HL-60/S4 (cell line): ENCODE measurements around the gene INTS7.
"Not testable (repeated sequence)": the region's sequence is repeated elsewhere in the genome, so short reads cannot be mapped to it uniquely, and the experiment has no call there.

Experiments used
- in situ Hi-C: fragments of 300-500 bp; cut with MboI; formaldehyde crosslinking; loops from 2 replicates; pipeline ENCODE4 v1.14.3; 2022; ENCODE audit warnings: low sequenced_read_pairs

The INTS7 gene

GRCh38 chr1:211997426-211997825 is 37.9 kb downstream of the INTS7 start:
- in situ Hi-C loops, result not testable (repeated sequence)

GRCh38 chr1:211991695-211992094 is 43.7 kb downstream of the INTS7 start:
- in situ Hi-C loops, result no loop called here

GRCh38 chr1:211986628-211987254 is 48.6 kb downstream of the INTS7 start:
- in situ Hi-C loops, result no loop called here

GRCh38 chr1:211985556-211986264 is 49.6 kb downstream of the INTS7 start:
- in situ Hi-C loops, result no loop called here

- in situ Hi-C loops, result no loop called here
Measured at GRCh38 chr1:211978596-211978995, 56.8 kb downstream of the INTS7 start.

- in situ Hi-C loops, result no loop called here
Measured at GRCh38 chr1:211975152-211975941, 60.0 kb downstream of the INTS7 start.

GRCh38 chr1:211973541-211973940 is 61.8 kb downstream of the INTS7 start:
- in situ Hi-C loops, result no loop called here

GRCh38 chr1:211968200-211968834 is 67.0 kb downstream of the INTS7 start:
- in situ Hi-C loops, result no loop called here

- in situ Hi-C loops, result no loop called here
Measured at GRCh38 chr1:211967704-211968103, 67.7 kb downstream of the INTS7 start.

GRCh38 chr1:211965108-211965805 is 70.1 kb downstream of the INTS7 start:
- in situ Hi-C loops, result no loop called here

- in situ Hi-C loops, result no loop called here
Measured at GRCh38 chr1:211959680-211960079, 75.7 kb downstream of the INTS7 start.

- in situ Hi-C loops, result no loop called here
Measured at GRCh38 chr1:211959221-211959620, 76.1 kb downstream of the INTS7 start.

- in situ Hi-C loops, result not testable (repeated sequence)
Measured at GRCh38 chr1:211954028-211954427, 81.3 kb downstream of the INTS7 start.

GRCh38 chr1:211953543-211953942 is 81.8 kb downstream of the INTS7 start:
- in situ Hi-C loops, result not testable (repeated sequence)

- in situ Hi-C loops, result no loop called here
Measured at GRCh38 chr1:211952299-211952698, 83.1 kb downstream of the INTS7 start.

GRCh38 chr1:211951856-211952255 is 83.5 kb downstream of the INTS7 start:
- in situ Hi-C loops, result no loop called here

GRCh38 chr1:211948377-211948776 is 87.0 kb downstream of the INTS7 start:
- in situ Hi-C loops, result no loop called here

GRCh38 chr1:211947396-211948295 is 87.7 kb downstream of the INTS7 start:
- in situ Hi-C loops, result no loop called here

GRCh38 chr1:211944733-211945500 is 90.4 kb downstream of the INTS7 start:
- in situ Hi-C loops, result no loop called here
